ENCODE data around the gene VPS37B.

VPS37B gene

DNA sequence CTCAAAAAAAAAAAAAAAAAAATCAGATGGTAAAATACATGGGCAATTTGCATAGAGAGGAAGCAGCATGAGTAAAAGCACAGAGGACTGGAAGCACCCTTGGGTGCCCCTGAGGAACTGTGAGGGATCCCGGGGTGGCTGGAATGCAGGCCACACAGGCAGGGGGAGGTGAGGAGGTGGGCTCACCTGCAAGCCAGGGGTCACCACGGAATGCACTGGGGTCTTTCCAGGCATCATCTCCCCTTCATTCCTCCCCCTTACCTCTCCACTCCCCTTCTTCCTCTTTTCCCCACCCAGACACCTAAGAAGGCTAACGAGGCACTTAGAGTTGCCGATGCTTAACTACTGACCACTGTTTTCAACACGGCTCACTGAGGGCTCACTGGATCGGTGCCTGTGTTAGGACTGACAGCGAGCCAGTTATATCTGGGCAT is 75.1 kb downstream of the VPS37B start:
- H3K27ac ChIP-seq, result no peak overlapping the region
- TF ChIP-seq, protein P1, sequence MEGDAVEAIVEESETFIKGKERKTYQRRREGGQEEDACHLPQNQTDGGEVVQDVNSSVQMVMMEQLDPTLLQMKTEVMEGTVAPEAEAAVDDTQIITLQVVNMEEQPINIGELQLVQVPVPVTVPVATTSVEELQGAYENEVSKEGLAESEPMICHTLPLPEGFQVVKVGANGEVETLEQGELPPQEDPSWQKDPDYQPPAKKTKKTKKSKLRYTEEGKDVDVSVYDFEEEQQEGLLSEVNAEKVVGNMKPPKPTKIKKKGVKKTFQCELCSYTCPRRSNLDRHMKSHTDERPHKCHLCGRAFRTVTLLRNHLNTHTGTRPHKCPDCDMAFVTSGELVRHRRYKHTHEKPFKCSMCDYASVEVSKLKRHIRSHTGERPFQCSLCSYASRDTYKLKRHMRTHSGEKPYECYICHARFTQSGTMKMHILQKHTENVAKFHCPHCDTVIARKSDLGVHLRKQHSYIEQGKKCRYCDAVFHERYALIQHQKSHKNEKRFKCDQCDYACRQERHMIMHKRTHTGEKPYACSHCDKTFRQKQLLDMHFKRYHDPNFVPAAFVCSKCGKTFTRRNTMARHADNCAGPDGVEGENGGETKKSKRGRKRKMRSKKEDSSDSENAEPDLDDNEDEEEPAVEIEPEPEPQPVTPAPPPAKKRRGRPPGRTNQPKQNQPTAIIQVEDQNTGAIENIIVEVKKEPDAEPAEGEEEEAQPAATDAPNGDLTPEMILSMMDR (conservative IDR thresholded peaks at IDR 0.05), result no peak

DNA sequence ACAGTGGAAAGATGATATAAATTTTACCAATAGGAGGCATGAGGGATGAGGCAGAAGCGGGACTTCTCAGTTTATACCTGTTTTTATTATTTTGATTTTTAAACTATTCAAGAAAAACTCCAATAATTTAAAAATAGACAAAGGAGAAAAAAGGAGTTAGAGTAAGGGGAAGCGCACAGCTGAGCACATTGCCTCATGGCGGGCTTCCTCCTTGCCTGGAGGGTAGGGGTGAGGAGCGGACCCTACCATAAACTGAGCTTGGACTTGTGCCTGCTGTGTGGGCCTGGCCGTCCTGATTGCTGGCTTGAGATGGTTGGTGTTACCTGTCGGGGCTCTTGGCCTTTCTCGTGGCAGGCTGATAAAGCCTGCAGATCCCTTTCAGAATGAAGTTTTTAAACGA is 75.8 kb downstream of the VPS37B start:
- TF ChIP-seq, protein P1 (conservative IDR thresholded peaks at IDR 0.05), result no peak
- H3K27ac ChIP-seq, result no peak overlapping the region

DNA sequence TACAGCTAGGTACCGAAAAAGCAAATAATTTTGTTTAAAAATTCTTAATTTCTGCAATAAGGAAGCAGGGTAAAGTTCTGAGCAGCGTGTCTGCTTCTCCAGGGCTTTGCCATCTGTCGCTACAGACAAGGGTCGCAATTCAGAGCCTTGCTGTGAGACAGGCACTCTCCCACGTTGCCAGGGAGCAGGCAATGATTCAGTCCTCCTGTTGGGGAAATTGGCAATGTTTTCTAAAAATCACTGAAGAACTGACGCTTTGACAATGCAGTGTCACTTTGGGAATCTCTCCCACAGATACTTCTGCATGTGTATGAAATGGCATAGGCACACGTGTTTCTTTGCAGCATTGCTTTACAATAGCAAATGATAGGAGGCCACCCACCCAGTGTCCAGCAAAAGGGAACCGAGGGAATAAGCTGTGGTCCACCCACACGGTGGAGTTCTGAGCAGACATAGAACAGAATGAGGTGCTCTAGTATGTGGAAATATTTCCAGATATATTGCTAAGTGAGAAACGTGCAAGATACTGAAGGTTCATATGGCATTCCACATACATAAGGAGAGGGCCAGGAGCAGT is 76.6 kb downstream of the VPS37B start:
- TF ChIP-seq, protein P1 (conservative IDR thresholded peaks at IDR 0.05), result no peak

More for the DNA sequence above, 76.6 kb downstream of the VPS37B start:
- H3K27ac ChIP-seq, result no peak overlapping the region

Measured in VCaP (cell line).